IMR-90 (cell line): ENCODE measurements around the gene GNB1L. TPM values are rescaled to one million over a fixed set of nuclear protein-coding genes. Genes with fewer than 3 reads are reported as not detected.
A peak's percentile ranks its signal among the peaks of the same experiment; 100 is the strongest.

ENCODE experiments used
- ATAC-seq: fragments of 200-7000 bp; cut with Tn5 transposase; 2 replicates; pipeline ENCODE4 v1.9.1; 2020; ENCODE audit warnings: low read depth, mild to moderate bottlenecking, moderate library complexity
- BruUV-seq: library from RNA; stranded (reverse); fragments of 400-500 nt; replicated peaks from 2 replicates; lab custom pipeline; 2021; lab: Mats Ljungman, UMichigan
- CTCF ChIA-PET: fragments of 300-600 bp; formaldehyde crosslinking; extraction: SDS; loops from one replicate; lab custom pipeline; 2021; ENCODE audit warnings: antibody characterized with exemption; lab: Yijun Ruan, JAX
- POLR2A ChIA-PET: fragments of 300-600 bp; sonication (Branson Sonifier 250); formaldehyde crosslinking; loops from one replicate; lab custom pipeline; 2022; ENCODE audit warnings: antibody characterized with exemption; ENCODE audit not compliant: unreplicated experiment; lab: Charles Lee
- DNase-seq: peaks from one replicate; pipeline ENCODE4 v3.0.0; 2013
- H2AFZ ChIP-seq: replicated peaks from 2 replicates; pipeline ENCODE3; 2013; ENCODE audit warnings: low read length, mild to moderate bottlenecking; ENCODE audit not compliant: poor library complexity
- H2AK5ac ChIP-seq: 2 replicates; pipeline ENCODE4 v1.6.1; 2013; ENCODE audit warnings: low read depth, low read length, inconsistent platforms
- H2AK9ac ChIP-seq: replicated peaks from 2 replicates; pipeline ENCODE3; 2013; ENCODE audit warnings: mild to moderate bottlenecking, low read depth, low read length, moderate library complexity; ENCODE audit not compliant: poor library complexity
- H2BK120ac ChIP-seq: 2 replicates; pipeline ENCODE4 v1.6.1; 2013; ENCODE audit warnings: low read depth, low read length, inconsistent platforms
- H2BK15ac ChIP-seq: 3 replicates; pipeline ENCODE4 v1.6.1; 2013; ENCODE audit warnings: low read depth, low read length, inconsistent platforms
- H2BK20ac ChIP-seq: 2 replicates; pipeline ENCODE4 v1.6.1; 2013; ENCODE audit warnings: low read depth, mild to moderate bottlenecking, inconsistent platforms, low read length, moderate library complexity
- H2BK5ac ChIP-seq: 2 replicates; pipeline ENCODE4 v1.6.1; 2013; ENCODE audit warnings: mild to moderate bottlenecking, low read depth, low read length, inconsistent platforms; ENCODE audit not compliant: poor library complexity, severe bottlenecking
- H3K14ac ChIP-seq: replicated peaks from 2 replicates; pipeline ENCODE4 v1.6.1; 2013; ENCODE audit warnings: low read depth, low read length, inconsistent platforms
- H3K18ac ChIP-seq: 2 replicates; pipeline ENCODE4 v1.6.1; 2013; ENCODE audit warnings: low read depth, low read length, control low read depth
- H3K23ac ChIP-seq: 2 replicates; pipeline ENCODE4 v1.6.1; 2013; ENCODE audit warnings: low read depth, low read length, inconsistent platforms
- H3K27ac ChIP-seq: 2 replicates; pipeline ENCODE4 v1.5.1; 2013; ENCODE audit warnings: mild to moderate bottlenecking, control low read depth, low read length; ENCODE audit not compliant: insufficient read depth
- H3K27me3 ChIP-seq: 2 replicates; pipeline ENCODE4 v1.6.1; 2013; ENCODE audit warnings: low read length; ENCODE audit not compliant: control insufficient read depth, insufficient read depth
- H3K36me3 ChIP-seq: 2 replicates; pipeline ENCODE4 v1.6.1; 2013; ENCODE audit warnings: low read length, mixed read lengths; ENCODE audit not compliant: control insufficient read depth, insufficient read depth
- H3K4ac ChIP-seq: 2 replicates; pipeline ENCODE4 v1.6.1; 2013; ENCODE audit warnings: low read depth, low read length, inconsistent platforms
- H3K4me1 ChIP-seq: 2 replicates; pipeline ENCODE4 v1.6.1; 2013; ENCODE audit warnings: low read length, mixed read lengths; ENCODE audit not compliant: control insufficient read depth, insufficient read depth
- H3K4me2 ChIP-seq: 2 replicates; pipeline ENCODE4 v1.6.1; 2013; ENCODE audit warnings: low read depth, mild to moderate bottlenecking, control low read depth, low read length, moderate library complexity
- H3K4me3 ChIP-seq: 2 replicates; pipeline ENCODE4 v1.5.1; 2013; ENCODE audit warnings: low read depth, mild to moderate bottlenecking, control low read depth, low read length, moderate library complexity; ENCODE audit not compliant: insufficient read depth
- H3K56ac ChIP-seq: 2 replicates; pipeline ENCODE4 v1.6.1; 2013; ENCODE audit warnings: low read length, inconsistent platforms; ENCODE audit not compliant: insufficient read depth; ENCODE audit errors: extremely low read depth
- H3K79me1 ChIP-seq, 2 experiments: 2 replicates each; pipeline ENCODE4 v1.6.1; 2013; ENCODE audit warnings: low read length in 2 of 2, inconsistent platforms in 1 of 2, low read depth in 1 of 2
- H3K9ac ChIP-seq: 2 replicates; pipeline ENCODE4 v1.6.1; 2013; ENCODE audit warnings: low read depth, low read length, control low read depth
- H3K9me1 ChIP-seq: 2 replicates; pipeline ENCODE4 v1.6.1; 2013; ENCODE audit warnings: low read length, inconsistent platforms; ENCODE audit not compliant: insufficient read depth
- H3K9me3 ChIP-seq: 2 replicates; pipeline ENCODE4 v1.6.1; 2013; ENCODE audit warnings: low read length; ENCODE audit not compliant: control insufficient read depth, insufficient read depth
- H4K20me1 ChIP-seq: 2 replicates; pipeline ENCODE4 v1.6.1; 2013; ENCODE audit warnings: low read length, inconsistent platforms; ENCODE audit not compliant: insufficient read depth
- H4K5ac ChIP-seq: 2 replicates; pipeline ENCODE4 v1.6.1; 2013; ENCODE audit warnings: mild to moderate bottlenecking, low read depth, low read length, control low read depth
- H4K8ac ChIP-seq, 2 experiments: 2 replicates each; pipeline ENCODE4 v1.6.1; 2013; ENCODE audit warnings: low read depth in 2 of 2, low read length in 2 of 2, control low read depth in 1 of 2, inconsistent platforms in 1 of 2
- H4K91ac ChIP-seq: 2 replicates; pipeline ENCODE4 v1.6.1; 2013; ENCODE audit warnings: low read depth, low read length, inconsistent platforms; ENCODE audit not compliant: insufficient read depth
- BHLHE40 ChIP-seq: fragments of 150-350 bp; IDR thresholded peaks from 2 replicates; pipeline ENCODE4 v1.6.1; 2016; ENCODE audit warnings: mild to moderate bottlenecking, low read depth, low read length
- CEBPB ChIP-seq: IDR thresholded peaks from 2 replicates; pipeline ENCODE4 v1.6.1; 2012; ENCODE audit warnings: low read depth, low read length, improper control_type of control experiment
- CHD1 ChIP-seq: IDR thresholded peaks from 2 replicates; pipeline ENCODE4 v1.6.1; 2012; ENCODE audit warnings: low read depth, low read length, improper control_type of control experiment
- MAZ ChIP-seq: IDR thresholded peaks from 2 replicates; pipeline ENCODE4 v1.6.1; 2012; ENCODE audit warnings: low read depth, mild to moderate bottlenecking, low read length, improper control_type of control experiment, moderate library complexity, borderline replicate concordance
- MXI1 ChIP-seq: IDR thresholded peaks from 2 replicates; pipeline ENCODE4 v1.6.1; 2012; ENCODE audit warnings: low read depth, mild to moderate bottlenecking, low read length, moderate library complexity, borderline replicate concordance
- NFE2L2 ChIP-seq: fragments of 150-350 bp; IDR thresholded peaks from 2 replicates; pipeline ENCODE4 v1.6.1; 2016; ENCODE audit warnings: low read depth, mild to moderate bottlenecking, low read length
- WGBS, 2 experiments: methylation state at CpG; one replicate each; pipeline versions ENCODE4 v1.1.5 to v1.1.7; 2013; ENCODE audit warnings: missing lambda C conversion rate in 2 of 2; ENCODE audit not compliant: insufficient read length in 1 of 2; ENCODE audit errors: extremely low coverage in 2 of 2; 5-methylcytosine and 5-hydroxymethylcytosine counted together
- dilution Hi-C: fragments of 300-500 bp; cut with HindIII; formaldehyde crosslinking; loops from one replicate; pipeline ENCODE4 v1.14.3; 2018; ENCODE audit warnings: low sequenced_read_pairs; ENCODE audit not compliant: unreplicated experiment
- in situ Hi-C: fragments of 300-500 bp; cut with MboI; formaldehyde crosslinking; loops from 3 replicates; pipeline ENCODE4 v1.14.3; 2019; ENCODE audit warnings: low sequenced_read_pairs, inconsistent platforms, mixed read lengths
- intact Hi-C: fragments of 100-400 bp; cut with micrococcal nuclease; formaldehyde crosslinking; loops from 2 replicates; pipeline ENCODE4 v1.10.0; 2022
- polyA plus RNA-seq, 3 experiments: library from polyadenylated mRNA; depleted of rRNA; stranded (reverse); fragments of >200 nt; gene quantifications; 2 replicates each; pipeline ENCODE4 v1.2.3, GENCODE V29; 2012; ENCODE audit warnings: low replicate concordance in 1 of 3
- total RNA-seq: library from RNA; depleted of rRNA; stranded (reverse); fragments of >200 nt; gene quantifications from 2 replicates; pipeline ENCODE4 v1.2.3, GENCODE V29; 2012
- TF ChIP-seq, protein P1 (sequence below): fragments of 150-350 bp; IDR thresholded peaks from 2 replicates; pipeline ENCODE4 v1.6.1; 2017; ENCODE audit warnings: mild to moderate bottlenecking, antibody characterized with exemption, low read length, low read depth

GNB1L gene
- total and polyA plus RNA-seq, 2 of the 4 experiments (the other 2 are of a cell fraction): 2.5 to 4.4 TPM

DNA sequence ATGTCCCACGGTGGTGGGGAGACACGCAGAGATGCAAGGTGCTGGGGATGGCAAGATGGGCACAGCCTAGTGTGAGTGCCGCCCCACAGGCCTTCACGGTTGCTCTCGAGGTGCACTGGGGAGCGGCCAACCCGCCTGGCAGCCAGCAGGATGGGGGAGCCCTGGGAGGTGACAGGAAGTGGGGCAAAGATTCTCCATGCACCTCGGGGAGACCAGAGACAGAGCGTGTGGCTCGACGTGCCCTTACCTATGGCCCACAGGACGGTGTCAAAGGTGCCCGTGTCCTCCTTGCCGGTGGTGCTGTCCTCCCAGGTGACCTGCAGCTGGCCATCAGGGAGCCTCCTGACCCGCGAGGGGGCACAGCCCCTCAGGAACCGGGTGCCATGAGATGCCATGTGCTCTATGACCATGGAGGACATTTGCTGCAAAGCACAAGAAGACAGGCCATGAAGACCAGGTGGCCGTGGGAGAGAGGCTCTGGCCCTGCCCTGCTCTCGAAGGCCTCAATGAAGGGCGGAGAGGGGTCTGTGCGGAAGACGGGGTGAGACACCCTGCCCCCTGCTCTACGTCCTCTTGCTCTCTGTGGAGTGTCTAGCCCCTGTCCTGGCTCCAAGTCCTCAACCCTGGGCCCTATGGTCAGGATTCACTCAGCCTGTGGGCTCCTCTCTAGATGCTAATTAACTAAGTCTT is 40.6 kb upstream of the GNB1L start:
- 93% methylated on average over 19 of the region's 23 CpGs; no CpG with 5 or more reads in 1 of the 2 experiments for WGBS, 2 experiments
- CTCF ChIA-PET: no interaction called here
- Histone ChIP-seq H2BK5ac (no peak overlapping the region), H4K5ac (no peak overlapping the region), H3K56ac (no peak overlapping the region), H2BK15ac (no peak overlapping the region), H2AK5ac (0 out of 2 replicates have a peak overlapping the region, but pooled peaks have one; percentile 21), H3K23ac (no peak overlapping the region), H3K4me2 (no peak overlapping the region), H3K9ac (no peak overlapping the region), H4K8ac (no peak overlapping the region), H3K79me1 (peaks cover 0 to 24% of the 10 kb centered on the region in 2 experiments; a peak in 1 of 4 replicates), H4K91ac (no peak overlapping the region), H3K36me3 (peaks cover 16% of the 10 kb centered on the region), H2AK9ac (no peak overlapping the region), H3K27me3 (no peaks in the 10 kb centered on the region), H3K4me1 (peaks cover 27% of the 10 kb centered on the region), H2AFZ (no peak overlapping the region), H3K18ac (no peak overlapping the region), H3K4ac (no peak overlapping the region), H2BK120ac (no peak overlapping the region), H3K4me3 (no peak overlapping the region), H2BK20ac (no peak overlapping the region), H3K9me1 (peaks cover 8% of the 10 kb centered on the region; the same call in 1 of the 2 replicates), H3K14ac (no peak overlapping the region), H3K27ac (no peak overlapping the region), H4K20me1 (no peaks in the 10 kb centered on the region; the same call in 1 of the 2 replicates), H3K9me3 (no peaks in the 10 kb centered on the region)
- intact Hi-C loops (no loop called here), in situ Hi-C loops (no loop called here), dilution Hi-C loops (no loop called here)
- POLR2A ChIA-PET: no interaction called here
- BruUV-seq: no TSS peak
- TF ChIP-seq BHLHE40 (no peak), MXI1 (no peak), CHD1 (no peak), NFE2L2 (no peak), MAZ (no peak), CEBPB (no peak)
- TF ChIP-seq, protein P1, sequence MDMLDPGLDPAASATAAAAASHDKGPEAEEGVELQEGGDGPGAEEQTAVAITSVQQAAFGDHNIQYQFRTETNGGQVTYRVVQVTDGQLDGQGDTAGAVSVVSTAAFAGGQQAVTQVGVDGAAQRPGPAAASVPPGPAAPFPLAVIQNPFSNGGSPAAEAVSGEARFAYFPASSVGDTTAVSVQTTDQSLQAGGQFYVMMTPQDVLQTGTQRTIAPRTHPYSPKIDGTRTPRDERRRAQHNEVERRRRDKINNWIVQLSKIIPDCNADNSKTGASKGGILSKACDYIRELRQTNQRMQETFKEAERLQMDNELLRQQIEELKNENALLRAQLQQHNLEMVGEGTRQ: no peak
- ATAC-seq (no peak), DNase-seq (no peak)
